DOHH2 (cell line): ENCODE results near the gene GPR173.

ENCODE experiments used
- EZH2phosphoT487 ChIP-seq: fragments of 200-600 bp; sonication (generic); IDR thresholded peaks from 2 replicates; pipeline ENCODE4 v1.6.1; 2017; ENCODE audit warnings: borderline replicate concordance, mild to moderate bottlenecking, antibody characterized with exemption, low read length, moderate library complexity, mixed read lengths
- TF ChIP-seq, protein P1 (sequence below): fragments of 200-600 bp; sonication (generic); IDR thresholded peaks from one replicate; pipeline ENCODE4 v1.5.1; 2014; ENCODE audit warnings: antibody characterized with exemption, mild to moderate bottlenecking, low read depth, low read length; ENCODE audit not compliant: poor library complexity, severe bottlenecking

DNA sequence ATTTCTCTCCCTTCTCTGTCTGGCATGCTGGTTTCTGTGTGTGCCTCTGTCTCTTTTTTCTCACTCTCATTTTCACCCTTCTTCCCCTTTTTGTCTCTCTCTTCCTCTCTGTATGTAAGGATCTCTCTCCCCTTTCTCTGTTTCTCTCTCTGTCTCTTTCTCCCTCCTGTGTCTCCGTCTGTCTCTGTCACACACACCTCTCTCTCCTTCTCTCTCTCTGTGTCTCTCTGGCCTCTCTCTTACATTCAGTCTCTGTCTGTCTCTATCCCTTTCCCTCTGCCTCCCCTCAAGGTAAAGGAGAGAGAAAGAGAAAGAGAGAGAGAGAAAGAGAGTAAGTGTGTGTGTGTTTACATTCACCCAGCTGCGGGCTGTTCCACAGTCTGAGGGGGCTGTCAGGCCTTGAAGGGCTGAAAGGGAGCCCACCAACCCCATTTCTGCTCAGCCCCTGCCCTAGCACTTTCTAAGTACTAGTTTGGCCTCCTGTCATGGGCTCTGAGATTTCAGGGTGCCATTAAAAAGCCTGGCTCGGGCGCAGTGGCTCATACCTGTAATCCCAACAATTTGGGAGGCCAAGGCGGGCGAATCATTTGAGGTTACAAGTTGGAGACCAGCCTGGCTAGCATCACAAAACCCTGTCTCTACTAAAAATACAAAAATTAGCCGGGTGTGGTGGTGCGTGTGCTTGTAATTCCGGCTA lies 24.0 kb downstream of the GPR173 start:
- TF ChIP-seq, protein P1, sequence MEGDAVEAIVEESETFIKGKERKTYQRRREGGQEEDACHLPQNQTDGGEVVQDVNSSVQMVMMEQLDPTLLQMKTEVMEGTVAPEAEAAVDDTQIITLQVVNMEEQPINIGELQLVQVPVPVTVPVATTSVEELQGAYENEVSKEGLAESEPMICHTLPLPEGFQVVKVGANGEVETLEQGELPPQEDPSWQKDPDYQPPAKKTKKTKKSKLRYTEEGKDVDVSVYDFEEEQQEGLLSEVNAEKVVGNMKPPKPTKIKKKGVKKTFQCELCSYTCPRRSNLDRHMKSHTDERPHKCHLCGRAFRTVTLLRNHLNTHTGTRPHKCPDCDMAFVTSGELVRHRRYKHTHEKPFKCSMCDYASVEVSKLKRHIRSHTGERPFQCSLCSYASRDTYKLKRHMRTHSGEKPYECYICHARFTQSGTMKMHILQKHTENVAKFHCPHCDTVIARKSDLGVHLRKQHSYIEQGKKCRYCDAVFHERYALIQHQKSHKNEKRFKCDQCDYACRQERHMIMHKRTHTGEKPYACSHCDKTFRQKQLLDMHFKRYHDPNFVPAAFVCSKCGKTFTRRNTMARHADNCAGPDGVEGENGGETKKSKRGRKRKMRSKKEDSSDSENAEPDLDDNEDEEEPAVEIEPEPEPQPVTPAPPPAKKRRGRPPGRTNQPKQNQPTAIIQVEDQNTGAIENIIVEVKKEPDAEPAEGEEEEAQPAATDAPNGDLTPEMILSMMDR, result no peak
- TF ChIP-seq EZH2phosphoT487, result no peak
